Kidney epithelial cell (primary cell): ENCODE measurements around the gene CA12. TPM values are rescaled to one million over a fixed set of nuclear protein-coding genes. Genes with fewer than 3 reads are reported as not detected.

Source experiments
- DNase-seq: peaks from one replicate; pipeline ENCODE4 v3.0.0-alpha.2; 2010; ENCODE audit warnings: low read depth
- H3K27me3 ChIP-seq: 2 replicates; pipeline ENCODE4 v1.6.0; 2011; ENCODE audit warnings: low read length; ENCODE audit not compliant: control insufficient read depth, insufficient read depth
- H3K36me3 ChIP-seq: 2 replicates; pipeline ENCODE4 v1.5.1; 2011; ENCODE audit warnings: low read length; ENCODE audit not compliant: control insufficient read depth, insufficient read depth
- H3K4me3 ChIP-seq: 2 replicates; pipeline ENCODE4 v1.5.1; 2011; ENCODE audit warnings: low read depth, mild to moderate bottlenecking, control low read depth, low read length
- total RNA-seq: library from RNA; depleted of rRNA; stranded (reverse); fragments of >200 nt; gene quantifications from 2 replicates; pipeline ENCODE4 v1.2.3, GENCODE V29; 2015
- TF ChIP-seq, protein P1 (sequence below): IDR thresholded peaks from 2 replicates; pipeline ENCODE4 v1.5.1; 2011; ENCODE audit warnings: mild to moderate bottlenecking, moderate library complexity, low read length, control low read depth, inconsistent platforms; ENCODE audit not compliant: insufficient read depth, poor library complexity, severe bottlenecking

CA12 gene
- total RNA-seq, 1 donor from 2014 or later: 2.9 TPM

DNA sequence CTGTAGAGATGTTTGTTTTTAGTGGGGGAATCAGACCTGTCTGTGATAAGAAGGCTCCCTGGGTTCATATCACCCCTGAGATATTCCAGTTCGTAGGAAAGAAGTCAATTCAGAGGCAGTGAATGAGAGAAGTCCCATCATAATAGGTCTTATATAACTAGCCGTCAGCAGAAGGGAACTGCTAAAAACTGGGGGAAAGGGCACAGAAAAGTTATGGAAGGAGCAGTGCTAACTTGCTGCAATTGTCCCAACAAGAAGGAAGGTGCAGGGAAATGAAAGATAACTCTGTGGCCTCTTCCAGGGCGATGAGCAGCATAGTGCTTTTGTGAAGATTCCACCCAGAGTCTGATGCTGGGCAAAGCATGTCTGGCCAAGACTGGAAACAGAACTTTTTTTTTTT, 9.0 kb upstream of the CA12 start:
- H3K36me3 ChIP-seq: no peaks in the 10 kb centered on the region
- H3K4me3 ChIP-seq: no peak overlapping the region
- no peak for DNase-seq
- no peaks in the 10 kb centered on the region for H3K27me3 ChIP-seq
- TF ChIP-seq, protein P1, sequence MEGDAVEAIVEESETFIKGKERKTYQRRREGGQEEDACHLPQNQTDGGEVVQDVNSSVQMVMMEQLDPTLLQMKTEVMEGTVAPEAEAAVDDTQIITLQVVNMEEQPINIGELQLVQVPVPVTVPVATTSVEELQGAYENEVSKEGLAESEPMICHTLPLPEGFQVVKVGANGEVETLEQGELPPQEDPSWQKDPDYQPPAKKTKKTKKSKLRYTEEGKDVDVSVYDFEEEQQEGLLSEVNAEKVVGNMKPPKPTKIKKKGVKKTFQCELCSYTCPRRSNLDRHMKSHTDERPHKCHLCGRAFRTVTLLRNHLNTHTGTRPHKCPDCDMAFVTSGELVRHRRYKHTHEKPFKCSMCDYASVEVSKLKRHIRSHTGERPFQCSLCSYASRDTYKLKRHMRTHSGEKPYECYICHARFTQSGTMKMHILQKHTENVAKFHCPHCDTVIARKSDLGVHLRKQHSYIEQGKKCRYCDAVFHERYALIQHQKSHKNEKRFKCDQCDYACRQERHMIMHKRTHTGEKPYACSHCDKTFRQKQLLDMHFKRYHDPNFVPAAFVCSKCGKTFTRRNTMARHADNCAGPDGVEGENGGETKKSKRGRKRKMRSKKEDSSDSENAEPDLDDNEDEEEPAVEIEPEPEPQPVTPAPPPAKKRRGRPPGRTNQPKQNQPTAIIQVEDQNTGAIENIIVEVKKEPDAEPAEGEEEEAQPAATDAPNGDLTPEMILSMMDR: no peak

DNA sequence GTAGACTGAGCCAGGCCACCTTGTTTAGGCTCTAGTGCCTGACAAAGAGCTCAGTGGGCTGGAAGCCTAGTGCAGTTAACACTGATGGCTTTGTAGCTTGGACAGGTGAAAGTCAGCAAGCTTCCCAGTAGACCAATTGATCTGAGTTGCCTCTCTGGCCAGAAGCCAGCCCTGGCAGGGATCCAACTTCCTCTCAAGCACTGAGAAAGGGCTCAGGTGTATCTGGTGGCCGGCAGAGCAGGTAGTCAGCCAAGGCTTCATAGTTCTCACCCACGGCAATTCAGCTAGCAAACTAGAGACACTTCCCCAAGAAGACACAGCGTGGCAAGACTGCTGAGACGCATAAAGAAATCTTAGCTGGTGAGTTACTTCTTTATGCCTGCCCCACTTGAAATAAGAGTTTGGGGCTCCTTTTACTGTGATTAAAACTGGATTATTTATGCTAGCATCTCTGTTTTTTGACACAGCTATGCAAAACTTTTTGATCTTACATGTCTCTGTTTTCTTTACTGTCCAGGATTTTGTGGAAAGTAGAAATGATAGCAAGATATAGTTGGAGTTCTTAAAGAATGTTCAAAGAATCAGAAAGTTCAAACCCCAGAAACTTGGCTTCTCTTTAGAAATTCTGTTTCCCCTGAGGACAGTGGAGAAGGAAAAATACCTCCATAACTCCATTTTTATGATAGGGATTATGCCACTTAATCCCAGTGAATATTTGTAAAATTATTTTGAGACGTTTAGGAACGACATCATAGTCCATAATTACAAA, 8.4 kb upstream of the CA12 start:
- TF ChIP-seq, protein P1: no peak
- Histone ChIP-seq H3K27me3 (no peaks in the 10 kb centered on the region), H3K36me3 (no peaks in the 10 kb centered on the region), H3K4me3 (no peak overlapping the region)
- no peak for DNase-seq

DNA sequence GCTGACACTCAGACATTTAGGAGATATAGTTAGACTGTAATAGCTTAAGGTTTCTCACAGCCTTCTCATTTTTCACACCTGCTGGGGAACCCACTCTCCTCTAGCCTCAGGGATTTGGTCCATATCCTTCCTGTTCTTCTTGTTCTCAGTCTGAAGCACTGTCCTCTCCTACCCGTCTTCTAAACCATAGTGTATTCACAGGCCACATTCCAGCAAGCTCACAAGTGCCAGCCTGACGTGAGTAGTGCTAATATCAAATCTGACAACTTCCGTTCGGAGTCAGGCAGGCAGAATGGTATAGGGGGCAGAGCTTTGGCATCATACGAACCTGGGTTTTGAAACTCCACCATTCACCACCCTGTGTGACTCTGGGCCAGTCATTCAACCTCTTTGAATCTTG, 6.9 kb upstream of the CA12 start:
- H3K27me3 ChIP-seq: no peaks in the 10 kb centered on the region
- TF ChIP-seq, protein P1: no peak
- no peak overlapping the region for H3K4me3 ChIP-seq
- no peaks in the 10 kb centered on the region for H3K36me3 ChIP-seq
- no peak for DNase-seq

DNA sequence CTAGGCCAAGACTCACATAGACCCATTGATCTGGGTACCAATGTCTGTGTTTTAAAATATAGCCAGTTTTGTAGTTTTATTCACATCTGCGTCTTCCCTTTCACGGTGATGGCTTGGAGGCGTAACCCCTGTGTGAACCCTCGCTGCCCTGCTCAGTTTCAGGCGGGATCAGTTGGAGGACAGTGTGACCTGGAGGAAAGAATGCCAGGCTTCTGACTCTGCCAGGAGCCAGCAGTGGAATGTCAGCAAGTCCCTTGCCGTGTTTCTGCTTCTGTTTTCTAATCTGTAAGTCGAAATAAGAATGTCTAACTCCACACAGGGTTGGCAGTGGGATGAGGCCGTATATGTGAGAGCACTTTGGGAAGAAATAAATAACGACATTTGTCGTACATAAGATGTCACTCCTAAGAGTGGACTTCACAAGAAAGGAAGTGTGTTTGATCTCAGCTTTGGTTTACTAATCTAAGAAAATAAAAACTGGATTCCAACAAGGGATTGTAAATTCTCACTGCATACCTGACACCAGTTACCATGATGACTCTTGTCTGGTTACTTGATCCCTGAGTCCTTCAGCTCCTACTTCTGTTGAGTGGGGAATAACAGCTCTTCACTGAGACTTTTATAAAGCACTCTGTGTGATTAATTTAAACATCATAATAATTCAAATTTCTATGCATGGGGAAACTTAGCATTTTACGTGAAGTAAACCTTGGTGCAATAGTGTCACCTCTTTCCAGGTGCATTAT, 6.3 kb upstream of the CA12 start:
- DNase-seq: no peak
- TF ChIP-seq, protein P1: no peak
- Histone ChIP-seq H3K36me3 (no peaks in the 10 kb centered on the region), H3K4me3 (no peak overlapping the region), H3K27me3 (no peaks in the 10 kb centered on the region)

DNA sequence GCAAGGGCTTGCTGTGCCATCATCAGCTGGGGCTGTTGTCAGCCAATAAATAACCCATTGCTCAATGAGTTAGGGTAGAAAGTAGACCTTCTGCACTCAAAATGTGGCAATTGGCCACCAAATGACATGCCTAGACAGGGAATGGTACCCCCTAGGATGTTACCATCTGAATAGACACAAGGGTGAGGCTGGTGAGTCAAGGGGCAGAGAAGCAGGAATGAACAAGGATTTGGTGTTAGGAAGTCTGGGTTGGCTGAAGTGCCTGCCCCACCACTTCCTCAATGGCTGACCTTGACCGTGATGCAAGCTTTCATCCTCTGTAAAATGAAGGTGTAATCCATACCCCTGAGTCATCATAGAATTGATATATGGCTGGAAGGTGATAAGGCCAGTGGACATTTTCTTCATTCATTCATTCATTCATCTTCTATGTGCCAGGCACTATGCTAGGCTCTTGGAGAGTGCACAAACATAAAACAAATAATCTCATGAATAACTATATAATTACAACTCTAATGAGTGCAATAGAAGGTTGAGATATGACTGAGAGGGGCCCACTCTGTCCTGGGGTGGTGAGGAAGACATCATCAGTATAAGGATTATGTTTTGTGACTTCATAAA, 4.4 kb upstream of the CA12 start:
- no peaks in the 10 kb centered on the region for H3K36me3 ChIP-seq
- no peaks in the 10 kb centered on the region for H3K27me3 ChIP-seq
- H3K4me3 ChIP-seq: no peak overlapping the region
- TF ChIP-seq, protein P1: no peak
- no peak for DNase-seq
